Motor neuron (in vitro differentiated cells): Measurements from ENCODE around the gene CDH1. TPM values are rescaled to one million over a fixed set of nuclear protein-coding genes. Genes with fewer than 3 reads are reported as not detected.
A peak's percentile ranks its signal among the peaks of the same experiment; 100 is the strongest.
"Not testable (repeated sequence)": the region's sequence is repeated elsewhere in the genome, so short reads cannot be mapped to it uniquely, and the experiment has no call there.

ENCODE experiments used
- ATAC-seq, 8 experiments: fragments of 200-7000 bp; cut with Tn5 transposase; replicated peaks in 6 of 8; 2 replicates each; pipeline ENCODE4 v1.8.0; 2021; ENCODE audit warnings: mild to moderate bottlenecking in 8 of 8, moderate library complexity in 8 of 8
- H3K27ac ChIP-seq, 2 donors: fragments of 250-450 bp; sonication (Bioruptor Pico); 2 replicates each; pipeline ENCODE4 v1.9.0; 2021; ENCODE audit warnings: antibody characterized with exemption in 2 of 2, mild to moderate bottlenecking in 2 of 2, moderate library complexity in 1 of 2
- H3K4me1 ChIP-seq, 2 donors: fragments of 250-450 bp; sonication (Bioruptor Pico); replicated peaks in 1 of 2; 2 replicates each; pipeline ENCODE4 v1.6.1; 2021; ENCODE audit warnings: antibody characterized with exemption in 2 of 2, mild to moderate bottlenecking in 2 of 2, moderate library complexity in 1 of 2
- H3K4me3 ChIP-seq, 5 donors: fragments of 250-450 bp; sonication (Bioruptor Pico); 2 replicates each; pipeline ENCODE4 v1.9.0; 2021; ENCODE audit warnings: antibody characterized with exemption in 5 of 5, mild to moderate bottlenecking in 5 of 5, moderate library complexity in 4 of 5
- WGBS, 10 experiments: fragments of 450-650 bp; shearing (Covaris generic); methylation state at CpG; one replicate each; pipeline ENCODE4 v1.0.0; 2022; 5-methylcytosine and 5-hydroxymethylcytosine counted together
- in situ Hi-C, 9 experiments: fragments of 400-800 bp; cut with MboI; loops; one replicate each; pipeline ENCODE4 v1.15.0; 2021; ENCODE audit warnings: low sequenced_read_pairs in 9 of 9, low pct_unique_long_range_greater_than_20kb in 2 of 9; ENCODE audit not compliant: unreplicated experiment in 9 of 9
- total RNA-seq, 8 experiments: library from RNA; unstranded; fragments of 300-600 nt; gene quantifications; 2 replicates each; pipeline versions ENCODE4 v1.2.3 to v1.2.4, GENCODE V29; 2022

The CDH1 gene
- total RNA-seq, 8 experiments from 2014 or later, result 0.09 to 6.8 (median 0.55) TPM

DNA sequence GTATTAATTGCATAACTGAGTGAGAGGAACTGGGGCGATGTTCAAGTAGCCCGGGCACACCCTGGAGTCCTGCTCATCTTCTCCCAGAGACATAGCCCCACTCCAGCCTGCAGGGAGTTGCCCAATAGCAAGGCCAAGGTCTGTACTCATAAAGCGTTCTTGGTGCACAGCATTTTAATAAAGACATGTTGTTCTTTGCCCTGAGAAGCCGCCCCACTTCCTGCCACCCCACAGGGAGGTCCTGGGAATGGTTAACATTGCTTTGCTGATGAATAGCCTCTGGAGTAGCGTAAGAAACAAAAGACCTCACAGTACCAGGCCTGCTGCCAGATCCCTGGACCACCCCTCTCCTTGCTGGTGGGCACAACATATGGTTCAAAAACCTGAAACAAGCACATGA is 21.6 kb upstream of the CDH1 start:
- peak in 2 of 8 experiments; percentile 25 to 54 for ATAC-seq
- Histone ChIP-seq H3K27ac (no peak overlapping the region), H3K4me1 (no peaks in the 10 kb centered on the region), H3K4me3 (no peak overlapping the region)
- 17 to 67% (median 43%) methylated on average over 1 to 4 of the region's 5 CpGs; no CpG with 5 or more reads in 5 of the 10 experiments for WGBS, 10 experiments
- in situ Hi-C loops, result loop anchor here in 1 of 9 experiments (25.0 kb wide), 1 partner anchor 397 kb away; the partner anchor contains the start of gene HAS3

- H3K27ac ChIP-seq, H3K4me1 ChIP-seq, H3K4me3 ChIP-seq, ATAC-seq: not testable (repeated sequence)
- 44 to 100% (median 84%) methylated on average over 1 to 4 of the region's 4 CpGs; no CpG with 5 or more reads in 4 of the 10 experiments for WGBS, 10 experiments
- in situ Hi-C loops, result loop anchor here in 1 of 9 experiments (25.0 kb wide), 1 partner anchor 396 kb away; the partner anchor contains the start of gene HAS3
Observed at GRCh38 chr16:68716516-68716915, 20.6 kb upstream of the CDH1 start.

- H3K27ac ChIP-seq, result no peak overlapping the region
- H3K4me1 ChIP-seq, result no peaks in the 10 kb centered on the region
- in situ Hi-C loops, result loop anchor here in 1 of 9 experiments (25.0 kb wide), 1 partner anchor 395 kb away; the partner anchor contains the start of gene HAS3
- H3K4me3 ChIP-seq, result no peak overlapping the region
- ATAC-seq, result no peak
- WGBS, 10 experiments, result 90 to 100% (median 92%) methylated on average over 2 of the region's 4 CpGs; no CpG with 5 or more reads in 7 of the 10 experiments
Observed at GRCh38 chr16:68717684-68718083, 19.4 kb upstream of the CDH1 start.

DNA sequence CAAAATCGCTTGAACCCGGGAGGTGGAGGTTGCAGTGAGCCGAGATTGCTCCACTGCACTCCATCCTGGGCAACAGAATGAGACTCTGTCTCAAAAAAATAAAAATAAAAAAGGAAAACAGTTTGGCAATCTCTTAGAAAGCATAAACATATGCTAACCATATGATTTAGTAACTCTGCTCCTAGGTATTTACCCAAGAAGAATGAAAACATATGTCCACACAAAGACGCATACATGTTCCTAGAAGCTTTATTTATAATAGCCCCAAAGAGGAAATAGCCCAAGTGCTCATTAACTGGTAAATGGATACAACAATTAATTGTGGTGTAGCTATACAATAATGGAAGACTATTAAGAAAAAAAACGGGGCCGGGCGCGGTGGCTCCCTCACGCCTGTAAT is 18.5 kb upstream of the CDH1 start:
- in situ Hi-C loops, result loop anchor here in 1 of 9 experiments (25.0 kb wide), 1 partner anchor 394 kb away; the partner anchor contains the start of gene HAS3
- peak in 1 of 8 experiments; percentile 61 for ATAC-seq
- Histone ChIP-seq H3K4me1 (no peaks in the 10 kb centered on the region), H3K4me3 (no peak overlapping the region), H3K27ac (no peak overlapping the region)
- 0 to 98% (median 86%) methylated on average over 1 to 9 of the region's 9 CpGs; no CpG with 5 or more reads in 1 of the 10 experiments for WGBS, 10 experiments

- no peak overlapping the region for H3K4me3 ChIP-seq
- WGBS, 10 experiments, result 20 to 88% (median 78%) methylated on average over 1 to 2 of the region's 2 CpGs; no CpG with 5 or more reads in 4 of the 10 experiments
- ATAC-seq, result no peak
- in situ Hi-C loops, result loop anchor here in 1 of 9 experiments (25.0 kb wide), 1 partner anchor 392 kb away; the partner anchor contains the start of gene HAS3
- no peaks in the 10 kb centered on the region for H3K4me1 ChIP-seq
- H3K27ac ChIP-seq, result no peak overlapping the region
Observed at GRCh38 chr16:68719993-68720489, 17.1 kb upstream of the CDH1 start.

- ATAC-seq, result no peak
- in situ Hi-C loops, result loop anchor here in 1 of 9 experiments (25.0 kb wide), 1 partner anchor 390 kb away; the partner anchor contains the start of gene HAS3
- no peaks in the 10 kb centered on the region for H3K4me1 ChIP-seq
- no peak overlapping the region for H3K4me3 ChIP-seq
- 23 to 100% (median 70%) methylated on average over 2 to 12 of the region's 12 CpGs; no CpG with 5 or more reads in 1 of the 10 experiments for whole genome bisulfite sequencing, 10 experiments
- no peak overlapping the region for H3K27ac ChIP-seq
Observed at GRCh38 chr16:68722119-68723024, 14.7 kb upstream of the CDH1 start.

DNA sequence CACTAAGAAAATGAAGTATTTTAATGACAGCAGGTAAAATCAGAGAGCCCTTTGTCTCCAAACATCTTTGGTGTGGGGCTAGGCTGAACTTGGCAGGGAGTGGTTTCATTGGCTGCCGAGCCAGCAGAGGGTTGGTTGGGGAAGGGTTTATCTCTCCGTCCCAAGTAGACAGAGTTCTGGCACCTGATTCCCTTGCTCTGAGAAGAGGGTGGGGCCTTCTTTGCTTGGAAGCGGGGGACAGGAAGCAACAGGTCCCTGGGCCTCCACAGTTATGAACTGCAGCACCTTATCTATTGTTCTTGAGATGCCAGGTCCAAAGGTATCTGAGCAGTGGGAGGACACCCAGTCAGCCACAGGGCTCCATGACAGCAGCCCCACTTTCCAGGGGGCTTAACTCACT is 12.3 kb upstream of the CDH1 start:
- no peaks in the 10 kb centered on the region for H3K4me1 ChIP-seq
- ATAC-seq, result no peak

GRCh38 chr16:68728523-68728922 is 8.6 kb upstream of the CDH1 start:
- Histone ChIP-seq H3K27ac (no peak overlapping the region), H3K4me1 (no peaks in the 10 kb centered on the region), H3K4me3 (no peak overlapping the region)
- in situ Hi-C loops, result no loop called here
- WGBS, 10 experiments, result 62 to 100% (median 80%) methylated on average over 1 to 4 of the region's 4 CpGs; no CpG with 5 or more reads in 4 of the 10 experiments
- no peak for ATAC-seq

More for the DNA sequence above, 12.3 kb upstream of the CDH1 start:
- WGBS, 10 experiments, result 33 to 57% (median 47%) methylated on average over 2 to 3 of the region's 3 CpGs; no CpG with 5 or more reads in 6 of the 10 experiments
- in situ Hi-C loops, result loop anchor here in 1 of 9 experiments (25.0 kb wide), 1 partner anchor 388 kb away; the partner anchor contains the start of gene HAS3
- Histone ChIP-seq H3K27ac (no peak overlapping the region), H3K4me3 (no peak overlapping the region)

DNA sequence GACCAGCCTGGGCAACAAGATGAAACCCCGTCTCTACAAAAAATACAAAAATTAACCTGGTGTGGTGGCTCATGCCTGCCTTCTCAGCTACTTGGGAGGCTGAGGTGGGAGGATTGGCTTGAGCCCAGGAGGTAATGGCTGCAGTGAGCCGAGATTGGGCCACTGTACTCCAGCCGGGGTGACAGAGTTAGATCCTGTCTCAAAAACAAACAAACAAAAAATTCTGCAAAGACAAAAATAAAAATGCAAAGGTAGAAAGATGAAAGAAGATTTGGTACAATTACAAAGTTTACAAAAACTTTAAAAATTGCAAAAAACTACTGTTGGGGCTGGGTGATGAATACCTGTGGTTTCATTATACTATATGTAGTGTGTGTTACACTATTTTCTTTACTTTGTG is 5.5 kb upstream of the CDH1 start:
- H3K27ac ChIP-seq, result no peak overlapping the region
- no peak for ATAC-seq

DNA sequence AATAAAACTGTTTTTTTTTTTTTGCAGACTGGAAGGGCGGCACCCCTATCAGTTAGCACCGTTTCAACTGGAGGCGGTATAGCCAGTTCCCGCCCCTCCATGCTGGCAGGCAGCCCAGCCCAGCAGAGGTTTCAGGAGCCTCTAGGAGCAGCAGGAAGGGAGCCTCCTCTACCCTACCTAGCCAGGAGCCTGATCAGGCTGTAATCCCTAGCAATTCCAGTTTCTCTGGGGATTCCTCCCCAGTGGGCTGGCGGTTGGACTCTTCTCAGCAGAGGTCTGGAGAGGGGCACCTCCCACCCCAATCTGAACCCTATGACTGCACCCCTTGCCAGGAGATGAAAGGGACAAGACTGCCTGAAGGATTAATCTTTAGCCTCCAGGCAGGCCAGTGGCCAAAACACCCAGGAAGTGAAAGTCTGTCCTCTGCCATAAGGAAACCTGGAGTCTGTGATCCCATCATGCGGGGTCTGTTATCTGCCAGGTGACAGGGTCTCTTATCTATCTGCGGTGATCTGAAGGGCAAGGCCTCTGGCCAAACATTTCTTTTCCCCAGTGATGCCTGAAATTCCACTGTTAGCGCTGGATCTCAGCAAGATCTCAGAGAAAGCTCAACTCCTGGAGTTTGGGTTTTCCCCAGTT is 4.9 kb upstream of the CDH1 start:
- in situ Hi-C loops, result no loop called here
- no peak overlapping the region for H3K4me3 ChIP-seq
- H3K27ac ChIP-seq, result no peak overlapping the region
- 0 to 81% (median 29%) methylated on average over 1 to 7 of the region's 8 CpGs; no CpG with 5 or more reads in 3 of the 10 experiments for WGBS, 10 experiments
- peaks cover 0 to 3% of the 10 kb centered on the region in 2 donors for H3K4me1 ChIP-seq
- ATAC-seq, result peak in 5 of 8 experiments; percentile 23 to 99 (median 97)

More for the DNA sequence above, 5.5 kb upstream of the CDH1 start:
- in situ Hi-C loops, result no loop called here
- Histone ChIP-seq H3K4me3 (no peak overlapping the region), H3K4me1 (no peaks in the 10 kb centered on the region)
- 0 to 100% (median 74%) methylated on average over 1 to 3 of the region's 3 CpGs; no CpG with 5 or more reads in 2 of the 10 experiments for WGBS, 10 experiments

DNA sequence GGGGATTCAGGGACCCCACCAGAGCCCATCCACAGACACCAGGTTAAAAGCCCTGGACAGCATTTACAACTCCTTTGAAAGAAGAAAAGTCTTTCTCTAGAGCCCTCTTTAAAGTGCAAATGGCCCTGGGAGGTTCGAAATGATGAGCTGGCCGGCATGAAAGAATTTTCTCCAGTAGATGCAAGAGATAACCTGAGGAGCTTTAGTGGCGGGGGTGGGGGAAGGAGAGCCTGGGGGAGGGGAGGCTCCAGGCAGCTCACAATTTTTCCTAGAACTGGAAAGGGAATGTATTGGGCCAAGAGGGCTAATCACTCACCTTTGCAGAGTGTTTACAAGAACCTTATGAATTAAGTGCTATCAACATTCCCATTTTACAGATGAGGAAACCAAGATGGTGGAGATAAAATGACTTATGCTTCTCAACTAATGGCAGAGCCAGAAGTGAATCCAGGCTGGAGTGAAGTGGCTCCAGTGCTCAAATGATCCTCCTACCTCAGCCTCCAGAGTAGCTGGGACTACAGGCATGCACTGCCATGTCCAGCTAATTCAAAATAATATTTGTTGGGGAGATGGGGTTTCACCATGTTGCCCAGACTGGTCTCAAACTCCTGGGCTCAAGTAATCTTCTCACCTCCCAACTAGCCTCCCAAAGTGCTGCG is 4.2 kb upstream of the CDH1 start:
- Histone ChIP-seq H3K27ac (no peak overlapping the region), H3K4me1 (peaks cover 0 to 3% of the 10 kb centered on the region in 2 donors), H3K4me3 (no peak overlapping the region)
- no peak for ATAC-seq
- in situ Hi-C loops, result no loop called here
- WGBS, 10 experiments, result 9 to 80% methylated on average over 1 to 2 of the region's 4 CpGs; no CpG with 5 or more reads in 8 of the 10 experiments

GRCh38 chr16:68733570-68733969 is 3.5 kb upstream of the CDH1 start:
- in situ Hi-C loops, result no loop called here
- no peak overlapping the region for H3K4me3 ChIP-seq
- H3K27ac ChIP-seq, result no peak overlapping the region
- peaks cover 0 to 6% of the 10 kb centered on the region in 2 donors for H3K4me1 ChIP-seq
- no peak for ATAC-seq
- WGBS, 10 experiments, result 0 to 100% (median 89%) methylated on average over 1 to 7 of the region's 9 CpGs; no CpG with 5 or more reads in 2 of the 10 experiments
